ENCODE measurements around the gene APOO. TPM values are rescaled to one million over a fixed set of nuclear protein-coding genes. Genes with fewer than 3 reads are reported as not detected.

APOO gene
- total and polyA plus RNA-seq, 2 of the 13 experiments (the other 11 are each of a cell fraction or from before 2014, with no cell fraction given): 9.7 to 22.1 TPM

GRCh38 chrX:23926015-23926414 is 18.3 kb upstream of the APOO start:
- intact Hi-C loops (cut with micrococcal nuclease; ENCODE audit: unreplicated experiment): no loop called here
- no peak overlapping the region for H3K4me2 ChIP-seq (ENCODE audit: low read depth, low read length)
- CTCF ChIA-PET (ENCODE audit: low intra/inter-chr PET ratio, low total read pairs): no interaction called here

More at GRCh38 chrX:23926015-23926414, 18.3 kb upstream of the APOO start:
- DNase-seq (ENCODE audit: low spot score): no peak
- Histone ChIP-seq H3K9ac (ENCODE audit: insufficient read depth, low read depth, low read length) (no peak overlapping the region), H4K20me1 (ENCODE audit: insufficient read depth, low read length) (no peaks in the 10 kb centered on the region), H3K4me1 (ENCODE audit: insufficient read depth, low read length) (0 out of 2 replicates have a peak, but pooled peaks cover 1% of the 10 kb centered on the region), H3K79me2 (ENCODE audit: insufficient read depth, low read length) (no peaks in the 10 kb centered on the region), H3K27ac (ENCODE audit: extremely low read length, insufficient read depth, low read length) (no peak overlapping the region), H3K4me3 (replicated peaks in 1 of 3; ENCODE audit: insufficient read depth in 1 of 3, low read depth in 2 of 3, low read length in 3 of 3) (no peak overlapping the region), H2AFZ (ENCODE audit: low read length) (no peak overlapping the region), H3K36me3 (replicated peaks in 1 of 2; ENCODE audit: control insufficient read depth in 1 of 2, insufficient read depth in 2 of 2, low read length in 2 of 2) (no peaks in the 10 kb centered on the region), H3K9me3 (ENCODE audit: low read length) (no peaks in the 10 kb centered on the region), H3K27me3 (ENCODE audit: control insufficient read depth in 1 of 2, insufficient read depth in 2 of 2, low read length in 2 of 2) (no peaks in the 10 kb centered on the region)
- in situ Hi-C loops (cut with HindIII; ENCODE audit: extremely low pct_ligation_motif_present, low pct_unique_long_range_greater_than_20kb): no loop called here
- TF ChIP-seq SOX13 (IDR thresholded peaks at IDR 0.05) (no peak), SOX13 (CRISPR knock-in tag; conservative IDR thresholded peaks at IDR 0.05 in 1 of 2, IDR thresholded peaks at IDR 0.05 in 1 of 2) (no peak), SAFB2 (CRISPR knock-in tag; IDR thresholded peaks at IDR 0.05; ENCODE audit: borderline replicate concordance, low read depth) (no peak), ZC3H13 (CRISPR knock-in tag; IDR thresholded peaks at IDR 0.05) (no peak), GABPB1 (CRISPR knock-in tag; IDR thresholded peaks at IDR 0.05) (no peak), RBM22 (optimal IDR thresholded peaks at IDR 0.05; ENCODE audit: low read length) (no peak), ZFP90 (CRISPR knock-in tag; IDR thresholded peaks at IDR 0.05; ENCODE audit: borderline replicate concordance) (no peak), ZNF563 (CRISPR knock-in tag; IDR thresholded peaks at IDR 0.05) (no peak), KLF12 (CRISPR knock-in tag; IDR thresholded peaks at IDR 0.05; ENCODE audit: borderline replicate concordance) (no peak), ZNF569 (CRISPR knock-in tag; IDR thresholded peaks at IDR 0.05; ENCODE audit: borderline replicate concordance) (no peak), TMF1 (CRISPR knock-in tag; IDR thresholded peaks at IDR 0.05; ENCODE audit: low read depth) (no peak), ZNF790 (CRISPR knock-in tag; IDR thresholded peaks at IDR 0.05; ENCODE audit: borderline replicate concordance) (no peak), ZNF253 (CRISPR knock-in tag; IDR thresholded peaks at IDR 0.05; ENCODE audit: borderline replicate concordance) (no peak), DRAP1 (CRISPR knock-in tag; IDR thresholded peaks at IDR 0.05) (no peak), POGK (CRISPR knock-in tag; conservative IDR thresholded peaks at IDR 0.05) (no peak)
- TF ChIP-seq, protein P1, sequence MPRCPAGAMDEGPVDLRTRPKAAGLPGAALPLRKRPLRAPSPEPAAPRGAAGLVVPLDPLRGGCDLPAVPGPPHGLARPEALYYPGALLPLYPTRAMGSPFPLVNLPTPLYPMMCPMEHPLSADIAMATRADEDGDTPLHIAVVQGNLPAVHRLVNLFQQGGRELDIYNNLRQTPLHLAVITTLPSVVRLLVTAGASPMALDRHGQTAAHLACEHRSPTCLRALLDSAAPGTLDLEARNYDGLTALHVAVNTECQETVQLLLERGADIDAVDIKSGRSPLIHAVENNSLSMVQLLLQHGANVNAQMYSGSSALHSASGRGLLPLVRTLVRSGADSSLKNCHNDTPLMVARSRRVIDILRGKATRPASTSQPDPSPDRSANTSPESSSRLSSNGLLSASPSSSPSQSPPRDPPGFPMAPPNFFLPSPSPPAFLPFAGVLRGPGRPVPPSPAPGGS (CRISPR knock-in tag; IDR thresholded peaks at IDR 0.05): no peak
- TF ChIP-seq, protein P2, sequence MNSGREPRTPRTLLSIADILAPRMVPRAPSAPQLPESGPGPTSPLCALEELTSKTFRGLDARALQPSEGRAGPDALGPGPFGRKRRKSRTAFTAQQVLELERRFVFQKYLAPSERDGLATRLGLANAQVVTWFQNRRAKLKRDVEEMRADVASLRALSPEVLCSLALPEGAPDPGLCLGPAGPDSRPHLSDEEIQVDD (CRISPR knock-in tag; IDR thresholded peaks at IDR 0.05; ENCODE audit: borderline replicate concordance): no peak
- WGBS (ENCODE audit: low lambda C conversion rate): 71% methylated on average over 4 of the region's 4 CpGs
- FAIRE-seq: no peak
- POLR2A ChIA-PET: no interaction called here
- BruUV-seq (replicated peaks): no TSS peak
- no peak for ATAC-seq
